HPDE6-E6E7 (cell line): ENCODE results near the gene ZNRF3.
"Not testable (repeated sequence)": the region's sequence is repeated elsewhere in the genome, so short reads cannot be mapped to it uniquely, and the experiment has no call there.

Source experiments
- DNase-seq: peaks from one replicate; pipeline ENCODE4 v3.0.0; 2011; ENCODE audit warnings: missing footprints; ENCODE audit errors: extremely low spot score

Gene ZNRF3

GRCh38 chr22:28931844-28932567 is 48.6 kb downstream of the ZNRF3 start:
- DNase-seq: no peak

- DNase-seq: no peak
These were observed 49.9 kb downstream of the ZNRF3 start for GRCh38 chr22:28933321-28933720.

GRCh38 chr22:28934026-28934425 is 50.7 kb downstream of the ZNRF3 start:
- no peak for DNase-seq

GRCh38 chr22:28935140-28935539 is 51.8 kb downstream of the ZNRF3 start:
- no peak for DNase-seq

GRCh38 chr22:28935713-28936112 is 52.3 kb downstream of the ZNRF3 start:
- no peak for DNase-seq

- no peak for DNase-seq
These were observed 52.8 kb downstream of the ZNRF3 start for GRCh38 chr22:28936200-28936599.

- no peak for DNase-seq
These were observed 54.0 kb downstream of the ZNRF3 start for GRCh38 chr22:28937206-28938025.

GRCh38 chr22:28938286-28938833 is 55.0 kb downstream of the ZNRF3 start:
- no peak for DNase-seq

GRCh38 chr22:28939394-28939793 is 56.0 kb downstream of the ZNRF3 start:
- DNase-seq: no peak

- no peak for DNase-seq
These were observed 56.6 kb downstream of the ZNRF3 start for GRCh38 chr22:28939932-28940331.

- DNase-seq: no peak
These were observed 57.1 kb downstream of the ZNRF3 start for GRCh38 chr22:28940441-28940840.

GRCh38 chr22:28942333-28942732 is 59.0 kb downstream of the ZNRF3 start:
- no peak for DNase-seq

GRCh38 chr22:28942801-28943500 is 59.6 kb downstream of the ZNRF3 start:
- DNase-seq: no peak

- DNase-seq: no peak
These were observed 60.1 kb downstream of the ZNRF3 start for GRCh38 chr22:28943501-28943879.

- no peak for DNase-seq
These were observed 63.8 kb downstream of the ZNRF3 start for GRCh38 chr22:28947125-28947524.

- no peak for DNase-seq
These were observed 65.1 kb downstream of the ZNRF3 start for GRCh38 chr22:28948424-28948823.

GRCh38 chr22:28948860-28949551 is 65.6 kb downstream of the ZNRF3 start:
- not testable (repeated sequence) for DNase-seq

GRCh38 chr22:28949788-28950187 is 66.4 kb downstream of the ZNRF3 start:
- no peak for DNase-seq

- DNase-seq: no peak
These were observed 67.4 kb downstream of the ZNRF3 start for GRCh38 chr22:28950617-28951411.

- DNase-seq: no peak
These were observed 68.2 kb downstream of the ZNRF3 start for GRCh38 chr22:28951530-28951929.
